GM19397 (cell line): ENCODE results near the gene JAG1.
"Not testable (repeated sequence)": the region's sequence is repeated elsewhere in the genome, so short reads cannot be mapped to it uniquely, and the experiment has no call there.

Experiments
- ATAC-seq: cut with Tn5 transposase; IDR thresholded peaks from one replicate; pipeline ENCODE4 v1.9.1; 2021; ENCODE audit warnings: mild to moderate bottlenecking, moderate library complexity; ENCODE audit not compliant: unreplicated experiment

The JAG1 gene

DNA sequence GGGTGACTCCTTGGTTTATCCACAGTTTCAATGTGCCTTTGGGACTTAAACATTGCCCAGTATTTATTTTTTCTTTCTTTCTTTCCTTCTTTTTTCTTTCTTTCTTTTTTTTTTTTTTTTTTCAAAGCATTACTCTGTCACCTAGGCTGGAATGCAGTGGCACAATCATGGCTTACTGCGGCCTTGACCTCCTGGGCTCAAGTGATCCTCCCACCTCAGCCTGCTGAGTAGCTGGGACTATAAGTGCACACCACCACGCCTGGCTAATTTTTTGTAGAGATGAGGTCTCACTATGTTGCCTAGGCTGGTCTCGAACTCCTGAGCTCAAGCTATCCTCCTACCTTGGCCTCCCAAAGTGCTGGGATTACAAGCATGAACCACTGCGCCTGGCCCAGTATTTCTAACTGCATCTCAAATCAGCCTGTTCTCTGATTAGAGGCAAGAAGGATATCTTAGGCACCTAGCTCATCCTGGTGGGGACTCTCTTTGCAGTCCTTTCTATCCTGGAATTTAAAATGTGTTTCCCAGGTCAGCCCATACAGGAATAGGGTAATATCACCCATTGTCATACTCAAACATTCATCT lies 56.2 kb downstream of the JAG1 start:
- not testable (repeated sequence) for ATAC-seq

DNA sequence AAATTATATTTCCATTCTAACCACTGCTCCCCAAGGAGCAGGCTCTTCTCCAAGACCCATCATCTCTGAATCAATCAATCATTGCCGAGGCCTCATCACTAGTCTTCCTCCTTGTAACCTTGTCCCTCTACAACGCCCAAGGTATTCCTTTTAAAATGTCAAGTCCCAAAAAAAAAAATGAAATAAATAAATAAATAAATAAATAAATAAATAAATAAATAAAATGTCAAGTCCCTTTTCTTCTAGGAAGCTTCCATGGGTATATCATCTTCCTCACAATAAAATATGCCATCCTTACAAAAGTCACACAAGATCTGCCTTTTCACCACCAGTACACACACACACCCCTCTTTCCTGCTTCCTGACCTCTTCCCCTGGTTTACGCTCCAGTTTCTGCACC lies 57.6 kb downstream of the JAG1 start:
- no peak for ATAC-seq

DNA sequence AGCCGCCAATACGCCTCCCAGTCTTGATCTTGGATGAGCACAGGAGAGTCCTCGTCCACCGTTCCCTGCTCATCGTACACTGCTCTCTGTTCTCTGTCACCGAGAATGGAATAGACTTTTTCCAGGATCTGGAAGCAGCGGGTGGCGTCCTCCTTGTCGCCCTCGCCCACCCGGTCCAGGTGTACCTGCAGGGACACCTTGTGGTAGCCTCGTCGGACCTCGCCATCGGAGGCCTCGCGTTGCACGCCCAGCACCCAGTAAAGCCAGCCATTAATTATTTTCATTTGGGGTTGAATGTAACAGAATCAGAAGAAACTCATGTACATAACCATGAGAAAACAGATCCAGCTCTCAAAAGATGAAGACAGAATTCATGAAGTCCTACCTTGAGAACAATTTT lies 59.9 kb downstream of the JAG1 start:
- ATAC-seq: no peak

DNA sequence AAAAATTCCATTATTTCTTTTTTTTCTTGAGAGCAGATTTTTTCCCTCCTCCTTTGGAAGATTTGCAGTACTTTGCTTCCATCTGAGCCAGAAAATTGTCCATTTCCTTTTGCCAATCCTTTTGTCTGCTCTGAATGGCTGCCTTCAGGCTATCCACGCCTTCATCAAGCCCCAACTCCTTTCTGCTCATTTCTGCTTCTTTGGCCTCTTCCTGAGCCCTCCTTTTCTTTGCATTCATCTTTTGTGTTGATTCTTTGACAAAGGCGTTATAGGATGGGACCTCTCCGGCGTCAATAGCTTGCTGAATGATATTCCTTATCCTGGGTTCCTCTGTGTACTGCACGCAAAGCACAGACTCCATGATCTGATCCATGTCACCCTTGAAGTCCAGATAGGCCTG lies 60.4 kb downstream of the JAG1 start:
- not testable (repeated sequence) for ATAC-seq

DNA sequence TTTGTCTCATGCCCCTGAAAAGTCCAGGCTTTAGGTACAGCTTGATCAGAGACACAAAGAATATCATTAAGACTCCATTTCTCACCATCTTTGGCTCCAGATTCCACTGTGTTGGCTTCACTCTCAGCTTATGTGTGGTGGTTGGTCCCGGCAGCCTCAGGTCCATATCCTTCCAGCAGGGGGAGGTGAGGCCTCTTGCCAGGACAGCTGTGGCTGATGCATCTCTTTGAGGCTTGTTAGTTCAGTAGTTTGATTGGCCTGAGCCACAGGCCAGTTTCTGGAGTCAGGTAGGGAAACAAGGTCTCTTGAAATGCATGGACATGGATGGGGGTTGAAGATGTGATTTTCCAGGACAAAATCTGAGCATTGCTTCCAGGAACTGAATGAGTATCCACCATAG lies 62.4 kb downstream of the JAG1 start:
- peak; percentile 66 for ATAC-seq

DNA sequence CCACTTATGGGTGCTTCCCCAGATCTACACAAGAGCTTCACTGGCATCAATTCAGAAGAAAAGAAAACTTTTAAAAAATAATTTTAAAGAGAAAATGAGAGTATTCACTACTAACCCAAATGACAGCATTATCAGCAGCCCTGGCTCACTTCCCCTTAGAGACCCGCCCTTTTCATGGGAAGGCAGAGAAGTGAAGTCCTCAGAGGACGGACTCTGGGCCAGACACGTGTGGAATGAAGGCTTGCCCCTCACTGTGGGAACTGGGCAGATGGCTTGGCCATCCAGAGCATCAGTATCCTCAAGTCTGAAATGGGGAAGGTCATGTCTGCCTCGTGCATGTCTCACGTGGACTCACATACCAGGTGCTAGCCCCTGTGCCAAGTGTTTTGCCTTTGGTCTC lies 63.5 kb downstream of the JAG1 start:
- no peak for ATAC-seq

DNA sequence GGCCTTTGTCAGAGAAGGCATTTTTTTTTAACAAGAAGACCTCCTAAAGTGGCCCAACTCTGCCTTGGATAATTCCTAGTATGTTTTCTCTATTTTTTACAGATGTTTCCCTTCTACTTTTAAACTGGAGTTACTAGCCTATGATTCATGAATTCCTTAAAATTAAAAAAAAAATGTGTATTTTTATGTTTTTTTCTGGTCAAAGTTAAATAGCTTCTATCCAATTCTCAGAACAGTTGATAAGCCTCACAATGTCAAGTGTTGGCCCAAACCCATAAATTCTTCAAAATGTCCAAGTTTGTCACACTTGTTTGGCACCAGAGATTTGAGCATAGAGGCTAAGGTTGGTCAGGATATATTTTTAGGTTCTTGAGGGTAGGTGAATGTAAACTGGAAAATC lies 64.0 kb downstream of the JAG1 start:
- no peak for ATAC-seq

DNA sequence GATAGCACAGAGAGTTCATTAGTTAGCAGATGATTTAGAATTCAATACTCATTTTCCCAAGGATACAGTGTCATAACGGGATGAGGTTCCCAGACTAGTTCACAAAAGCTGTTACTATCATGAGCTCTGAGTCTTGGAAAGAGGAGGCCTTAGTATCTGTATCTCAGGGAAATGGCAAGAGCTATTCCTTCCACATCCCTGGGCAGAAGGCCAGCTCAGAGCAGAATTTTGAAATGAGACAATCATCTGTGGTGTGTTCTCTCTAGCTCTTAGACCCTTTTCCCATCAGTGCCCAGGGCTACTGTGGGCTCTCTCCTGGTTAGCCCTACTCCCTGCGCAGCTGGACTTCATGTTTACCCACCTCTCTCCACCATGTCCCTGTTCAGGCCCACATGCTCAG lies 64.5 kb downstream of the JAG1 start:
- no peak for ATAC-seq

DNA sequence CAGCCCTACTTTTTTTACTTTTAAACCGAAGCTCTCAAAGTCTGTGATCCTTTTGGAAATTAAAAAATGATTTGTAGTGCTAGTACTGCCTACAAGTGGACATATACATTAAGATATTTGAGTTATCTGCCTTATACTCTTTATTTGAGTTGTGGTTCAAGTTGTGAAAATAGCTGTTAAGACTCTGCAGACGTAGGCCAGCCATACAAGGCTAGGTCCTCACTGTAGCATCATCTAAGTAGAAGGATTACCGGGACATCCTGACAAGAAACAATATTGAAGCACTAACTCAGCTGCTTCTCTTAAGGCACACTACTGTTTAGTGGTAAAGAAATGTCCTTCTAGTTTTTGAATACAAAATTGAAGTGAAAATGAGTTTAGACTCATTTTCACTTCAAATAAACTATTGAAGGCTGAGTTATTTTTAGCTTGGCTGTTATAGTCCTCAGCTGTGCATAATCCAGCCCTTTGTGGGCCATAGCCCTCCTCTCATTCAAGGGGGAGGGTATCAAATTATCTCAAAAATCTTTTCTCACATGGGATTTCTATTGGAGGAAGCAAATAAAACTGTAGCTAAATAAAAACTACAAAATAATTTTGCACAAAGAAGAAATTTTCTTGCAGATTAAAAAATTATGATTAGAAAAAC lies 68.1 kb downstream of the JAG1 start:
- no peak for ATAC-seq

DNA sequence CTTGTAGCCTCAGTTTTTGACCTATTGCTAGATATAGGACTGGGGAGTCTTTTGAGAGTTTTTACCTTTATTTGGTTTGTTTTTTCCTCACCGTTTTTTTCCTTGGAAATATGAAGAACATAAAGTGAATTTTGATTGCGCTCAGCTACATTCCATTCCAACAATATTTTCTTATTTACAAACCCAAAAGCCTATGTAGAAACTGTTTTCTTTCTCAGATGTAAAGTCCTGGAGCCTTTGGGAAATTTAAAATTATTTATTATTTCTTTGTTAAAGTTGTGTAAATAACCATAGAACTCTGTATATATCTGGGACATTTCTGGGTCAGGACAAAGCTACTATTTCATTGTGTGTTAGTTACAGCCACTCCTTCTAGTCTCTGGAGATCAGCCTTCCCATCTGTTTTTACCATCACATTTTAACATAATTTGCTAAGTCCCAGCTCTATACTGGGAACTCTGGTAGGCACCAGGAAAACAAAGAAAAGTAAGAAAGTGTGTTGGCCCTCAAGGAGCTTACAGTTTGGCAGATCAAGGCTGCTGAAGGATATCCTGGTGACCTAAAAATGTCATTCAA lies 68.8 kb downstream of the JAG1 start:
- no peak for ATAC-seq

DNA sequence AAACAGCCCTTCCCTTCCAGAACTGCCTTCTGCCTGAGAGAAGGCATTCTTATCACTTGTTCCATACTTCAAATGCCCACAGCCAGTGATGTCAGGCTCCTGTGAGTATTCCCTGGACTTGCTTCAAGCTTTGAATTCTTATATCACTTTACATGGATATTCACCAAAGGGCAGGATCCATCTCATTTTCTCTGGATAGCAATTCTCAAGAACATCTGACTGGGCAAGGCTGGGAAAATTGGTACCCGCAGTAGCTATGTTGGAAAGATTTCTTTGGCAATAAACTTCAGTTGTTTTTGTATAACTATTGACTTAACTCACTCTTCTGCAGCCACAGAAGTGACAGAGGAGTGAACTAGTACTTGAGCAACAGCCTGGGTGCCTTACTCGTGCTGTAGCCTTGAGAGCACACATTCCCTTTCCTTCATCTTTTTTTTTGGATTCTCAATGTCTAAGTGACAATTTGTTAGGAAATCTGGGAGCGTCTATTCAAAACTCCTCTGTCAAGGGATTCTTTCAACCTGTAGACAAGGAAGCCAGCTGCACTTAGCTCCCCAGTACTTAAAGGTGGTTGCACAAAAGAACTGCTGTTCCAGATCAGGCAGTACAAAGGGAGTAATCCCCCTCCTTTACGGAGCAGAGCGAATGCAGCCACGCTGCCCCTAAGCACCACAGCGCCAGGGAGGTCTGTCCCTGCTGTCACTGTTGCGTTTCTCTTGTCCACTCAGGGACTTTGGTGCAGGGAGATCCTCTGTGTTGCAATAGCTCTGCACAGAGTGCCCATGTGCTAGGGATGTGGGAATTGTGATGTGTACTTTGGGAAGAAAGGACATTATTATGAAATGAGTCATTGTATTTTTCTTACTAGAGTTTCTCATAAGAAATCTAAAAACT lies 69.6 kb downstream of the JAG1 start:
- no peak for ATAC-seq

DNA sequence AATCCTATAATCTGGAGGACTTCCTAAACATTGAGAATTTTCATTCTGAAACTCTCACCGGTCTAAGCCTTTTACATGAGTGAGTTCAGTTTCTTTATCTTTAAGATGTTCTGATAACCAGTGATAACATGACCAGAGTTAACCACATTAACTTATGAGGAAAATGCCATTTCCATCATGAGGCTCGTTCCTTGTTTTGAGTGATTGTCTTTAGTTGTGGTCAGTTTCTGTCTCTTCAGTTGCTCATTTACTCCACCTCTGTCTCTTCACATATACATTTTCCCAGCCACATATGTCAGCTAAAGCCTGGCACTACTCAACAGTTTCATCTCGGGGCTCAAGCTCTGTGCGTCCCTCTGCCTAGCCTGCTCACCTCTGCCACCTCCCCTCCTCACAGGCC lies 70.4 kb downstream of the JAG1 start:
- no peak for ATAC-seq

DNA sequence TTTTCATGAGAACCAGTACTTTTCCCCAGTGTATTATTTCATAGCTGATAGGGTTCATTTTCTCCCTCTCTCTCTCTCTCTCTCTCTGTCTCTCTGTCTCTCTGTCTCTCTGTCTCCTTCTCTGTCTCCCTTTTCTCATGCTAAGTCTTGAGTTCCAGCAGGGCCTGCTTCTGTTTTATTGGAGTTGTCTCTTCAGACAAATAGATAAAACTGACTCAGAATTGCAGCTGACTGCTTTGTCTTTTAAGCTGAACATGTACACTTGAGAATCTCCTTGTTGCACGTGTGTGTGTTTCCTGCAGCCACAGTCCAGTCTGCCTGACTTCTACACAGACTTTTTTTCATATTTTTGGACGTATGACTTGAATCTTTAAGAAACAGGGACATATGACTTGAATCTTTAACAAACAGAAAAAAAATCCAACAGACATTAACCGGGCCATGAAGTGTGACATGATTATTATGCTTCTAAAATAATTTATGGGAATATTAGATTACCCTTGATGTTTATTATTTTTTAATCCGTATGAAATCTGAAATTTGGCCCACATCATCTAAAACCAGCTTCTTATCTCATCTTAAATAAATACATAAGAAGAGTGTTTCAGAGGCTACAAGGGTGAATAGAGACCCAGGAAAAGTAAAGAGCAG lies 71.5 kb downstream of the JAG1 start:
- ATAC-seq: no peak

DNA sequence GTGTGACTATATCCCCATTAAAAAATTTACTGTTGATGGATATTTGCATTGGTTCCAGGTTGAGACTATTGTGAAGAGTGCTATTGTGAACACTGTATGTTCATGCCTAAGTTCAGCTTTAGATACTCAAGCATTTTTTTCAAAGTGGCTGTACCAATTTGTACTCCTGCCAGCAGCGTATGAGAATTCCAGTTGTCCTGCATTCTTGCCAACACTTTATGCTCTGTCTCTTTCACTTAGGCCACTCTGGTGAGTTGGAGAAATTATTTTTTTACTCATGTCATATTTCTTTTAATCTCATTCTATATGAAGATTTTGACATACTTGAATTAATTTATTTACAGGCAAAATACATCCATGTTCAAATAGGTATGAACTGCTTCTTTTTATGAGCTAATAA lies 76.2 kb downstream of the JAG1 start:
- no peak for ATAC-seq

DNA sequence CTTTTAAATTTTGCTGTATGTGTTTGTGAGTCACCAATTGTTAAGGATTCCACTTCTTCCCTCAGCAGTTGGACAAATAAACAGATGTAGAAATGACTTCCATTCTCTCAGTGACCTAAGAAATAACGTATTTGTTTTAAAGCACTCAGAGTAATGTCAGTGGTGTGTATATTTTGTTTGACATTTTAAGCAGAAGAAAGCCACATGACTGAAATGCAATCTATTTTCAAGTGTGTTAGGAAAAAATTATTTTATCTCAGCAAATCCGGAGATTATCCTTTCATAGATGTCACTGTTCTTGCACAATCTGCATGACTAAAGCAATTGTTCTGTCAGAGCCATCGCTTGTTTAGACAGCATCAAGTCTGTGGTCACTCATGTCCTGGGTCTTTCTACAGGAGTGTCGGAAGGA lies 77.1 kb downstream of the JAG1 start:
- no peak for ATAC-seq

DNA sequence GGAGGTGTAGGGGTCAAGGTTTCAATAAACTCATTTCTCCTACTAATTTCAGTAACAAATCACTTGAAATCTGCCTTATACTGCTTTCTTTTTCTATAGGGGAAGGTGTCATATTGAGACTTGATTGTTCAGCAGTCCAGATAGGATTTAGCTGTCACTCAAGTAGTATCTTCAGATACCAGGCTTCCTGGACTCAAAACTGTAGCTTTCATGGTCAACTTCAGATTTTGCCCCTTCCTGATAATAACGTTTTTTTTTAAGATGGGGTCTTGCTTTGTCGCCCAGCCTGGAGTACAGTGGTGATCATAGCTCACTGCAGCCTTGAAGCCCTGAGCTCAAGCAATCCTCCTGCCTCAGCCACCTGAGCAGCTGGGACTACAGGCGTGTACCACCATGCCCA lies 77.8 kb downstream of the JAG1 start:
- ATAC-seq: no peak

DNA sequence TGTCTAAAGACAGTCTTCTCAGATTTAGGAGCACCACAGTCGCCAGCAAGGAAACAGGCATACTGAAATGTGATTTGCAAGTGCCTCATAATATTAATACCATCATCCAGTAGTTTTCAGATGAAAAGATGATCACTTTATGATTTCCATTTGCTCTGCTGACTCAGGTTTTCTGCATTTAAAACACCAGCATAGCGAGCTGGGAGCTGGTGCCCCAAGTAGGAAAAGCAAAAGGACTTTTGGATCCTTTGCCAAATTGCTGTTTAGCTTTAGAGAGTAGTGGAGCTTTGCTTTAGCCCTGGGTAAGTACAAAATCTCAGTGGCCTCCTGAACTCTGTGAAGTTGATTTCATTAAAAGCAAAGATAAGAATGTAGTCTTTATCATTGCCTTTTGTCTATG lies 78.5 kb downstream of the JAG1 start:
- ATAC-seq: no peak

DNA sequence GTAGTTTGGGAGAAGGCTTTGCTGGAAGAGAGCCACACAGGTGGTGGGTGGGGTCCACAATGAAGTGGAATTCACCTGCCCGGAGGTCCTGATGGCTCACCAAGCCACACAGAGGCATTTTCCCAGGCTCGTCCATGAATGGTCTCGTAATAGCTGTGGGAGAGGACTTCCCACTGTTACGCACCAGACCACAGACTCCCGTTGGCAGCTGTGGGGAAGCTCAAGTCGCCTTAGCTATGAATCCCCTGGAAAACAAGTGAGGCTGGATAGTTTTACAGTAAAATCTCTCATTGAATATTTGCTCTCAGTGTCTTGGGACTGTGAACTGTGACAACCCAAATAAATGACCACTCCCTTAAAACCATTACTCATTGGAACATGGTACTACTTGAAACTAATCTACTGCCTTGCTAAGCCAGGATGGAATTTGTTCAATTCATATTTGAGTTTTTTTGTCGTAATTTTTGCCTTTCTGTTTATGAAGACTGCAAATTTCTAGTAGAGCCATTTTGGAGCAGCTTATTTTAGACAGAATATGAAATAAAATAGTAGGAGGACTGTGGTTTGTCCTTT lies 79.4 kb downstream of the JAG1 start:
- ATAC-seq: no peak

DNA sequence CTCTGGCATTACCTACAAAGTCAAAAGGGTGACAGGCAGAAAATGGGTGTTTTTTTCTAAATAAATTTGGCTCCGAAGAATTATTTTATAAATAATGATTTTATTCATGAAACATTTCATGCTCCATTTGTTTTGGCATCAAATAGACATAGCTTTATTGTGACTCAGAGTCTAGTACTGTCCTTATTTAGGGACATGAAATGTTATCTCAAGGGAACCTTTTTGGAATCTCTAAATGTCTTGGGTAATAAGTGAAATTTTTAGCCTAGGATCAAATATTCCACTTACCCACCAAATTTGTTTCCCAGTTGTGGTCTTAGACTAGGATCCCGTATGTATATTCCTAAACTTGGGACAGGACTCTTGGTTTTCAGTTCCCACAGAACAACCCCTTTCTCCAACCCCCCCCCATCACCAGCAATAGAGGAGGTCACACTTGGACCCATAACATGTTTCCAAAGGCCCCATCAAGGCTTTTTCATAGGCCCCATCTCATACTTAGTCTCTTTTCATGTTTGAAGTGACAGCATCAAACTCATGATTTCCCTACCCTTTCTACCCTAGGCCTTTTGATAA lies 81.8 kb downstream of the JAG1 start:
- no peak for ATAC-seq

DNA sequence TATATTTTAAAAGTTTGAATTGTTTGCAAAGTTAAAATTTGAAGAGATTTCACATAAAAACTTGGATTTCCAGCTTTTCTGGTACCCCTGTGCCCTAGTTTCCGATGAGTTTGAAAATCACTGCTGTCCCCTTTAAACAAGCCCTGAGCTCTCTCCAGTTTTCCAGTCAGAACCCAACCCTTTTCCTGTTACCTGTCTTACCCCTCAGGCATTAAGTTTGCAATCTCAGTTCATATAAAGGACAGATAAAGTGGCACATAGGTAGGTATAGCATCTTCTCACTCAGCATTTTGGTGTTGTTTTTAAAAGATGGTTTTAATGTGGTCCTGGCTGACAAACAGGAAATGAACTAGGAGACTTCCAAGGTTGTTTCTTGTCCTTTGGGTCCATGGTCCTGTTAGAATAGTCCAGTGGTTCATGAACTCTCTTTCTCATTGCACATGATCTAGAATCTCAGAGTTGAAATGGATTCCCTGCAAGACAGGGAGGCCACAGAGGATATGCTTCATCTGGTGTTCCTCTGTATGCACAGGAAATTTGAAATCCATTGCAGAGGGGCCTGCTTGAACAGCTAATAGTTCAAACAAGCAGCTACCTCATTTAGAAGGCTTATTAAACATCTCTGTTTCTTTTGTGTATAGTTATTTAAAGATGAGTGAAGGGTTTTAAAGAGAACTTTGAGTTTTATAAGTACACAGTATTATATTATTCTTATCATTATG lies 82.7 kb downstream of the JAG1 start:
- no peak for ATAC-seq
